H1 (cell line): Measurements from ENCODE around the gene TMEM147. TPM values are rescaled to one million over a fixed set of nuclear protein-coding genes. Genes with fewer than 3 reads are reported as not detected.

ENCODE experiments used
- CTCF ChIA-PET: fragments of 300-600 bp; sonication (Branson Sonifier 250); formaldehyde crosslinking; loops from one replicate; lab custom pipeline; 2021; ENCODE audit not compliant: partially characterized antibody; lab: Charles Lee
- POLR2A ChIA-PET: fragments of 300-600 bp; sonication (Branson Sonifier 250); formaldehyde crosslinking; loops from one replicate; lab custom pipeline; 2021; ENCODE audit warnings: inconsistent platforms; ENCODE audit not compliant: partially characterized antibody; lab: Charles Lee
- DNase-seq, 2 experiments: peaks; one replicate each; pipeline versions ENCODE4 v3.0.0 to v3.0.0-alpha.2; 2010 to 2022; ENCODE audit warnings: low spot score in 2 of 2, low read depth in 1 of 2, mixed read lengths in 1 of 2
- FAIRE-seq: peaks from 2 replicates; lab custom pipeline; 2011; peaks lifted over from hg19 to GRCh38; lab: Jason Lieb, UNC
- H2AFZ ChIP-seq: 2 replicates; pipeline ENCODE4 v1.8.1; 2012; ENCODE audit warnings: low read length, inconsistent platforms
- H2AK5ac ChIP-seq: 2 replicates; pipeline ENCODE4 v1.6.1; 2013; ENCODE audit warnings: low read depth, low read length
- H2BK120ac ChIP-seq: replicated peaks from 2 replicates; pipeline ENCODE3; 2013; ENCODE audit warnings: low read depth, low read length, inconsistent platforms
- H2BK12ac ChIP-seq: 2 replicates; pipeline ENCODE4 v1.6.1; 2013; ENCODE audit warnings: low read depth, low read length
- H2BK15ac ChIP-seq: 2 replicates; pipeline ENCODE4 v1.6.1; 2013; ENCODE audit warnings: low read length
- H2BK20ac ChIP-seq: 2 replicates; pipeline ENCODE4 v1.6.1; 2013; ENCODE audit warnings: low read length
- H2BK5ac ChIP-seq: 2 replicates; pipeline ENCODE4 v1.6.1; 2013; ENCODE audit warnings: low read depth, low read length
- H3K14ac ChIP-seq: 2 replicates; pipeline ENCODE4 v1.6.1; 2013; ENCODE audit warnings: inconsistent platforms; ENCODE audit not compliant: insufficient read length
- H3K18ac ChIP-seq: 2 replicates; pipeline ENCODE4 v1.6.1; 2013; ENCODE audit warnings: low read length; ENCODE audit errors: extremely low read depth
- H3K23ac ChIP-seq: 2 replicates; pipeline ENCODE4 v1.6.1; 2013; ENCODE audit warnings: inconsistent platforms; ENCODE audit not compliant: insufficient read length
- H3K23me2 ChIP-seq: 2 replicates; pipeline ENCODE4 v1.6.1; 2013; ENCODE audit warnings: low read depth, low read length
- H3K27ac ChIP-seq: 2 replicates; pipeline ENCODE4 v1.6.1; 2011; ENCODE audit warnings: low read depth, low read length, inconsistent platforms
- H3K27me3 ChIP-seq, 4 experiments: replicated peaks in 1 of 4; 1 replicate in 1 of 4; 2 replicates in 3 of 4; pipeline versions ENCODE4 v1.6.1 to v1.8.1; 2011 to 2013; ENCODE audit warnings: low read length in 3 of 4, mild to moderate bottlenecking in 3 of 4, inconsistent platforms in 2 of 4, mixed read lengths in 2 of 4, moderate library complexity in 1 of 4; ENCODE audit not compliant: control insufficient read depth in 3 of 4, insufficient read depth in 3 of 4; ENCODE audit errors: extremely low read depth in 1 of 4
- H3K36me3 ChIP-seq, 4 experiments: 2 replicates each; pipeline versions ENCODE4 v1.6.1 to v1.8.1; 2011 to 2013; ENCODE audit warnings: mild to moderate bottlenecking in 4 of 4, low read length in 3 of 4, moderate library complexity in 2 of 4, control low read depth in 1 of 4, inconsistent platforms in 1 of 4; ENCODE audit not compliant: insufficient read depth in 4 of 4, control insufficient read depth in 2 of 4
- H3K4ac ChIP-seq: replicated peaks from 2 replicates; pipeline ENCODE3; 2013; ENCODE audit warnings: low read length, low read depth, mixed read lengths, inconsistent platforms; ENCODE audit not compliant: insufficient read length
- H3K4me1 ChIP-seq, 4 experiments: replicated peaks in 1 of 4; 1 replicate in 1 of 4; 2 replicates in 3 of 4; pipeline versions ENCODE4 v1.6.1 to v1.8.1; 2011 to 2013; ENCODE audit warnings: low read length in 3 of 4, inconsistent platforms in 2 of 4, mixed read lengths in 1 of 4; ENCODE audit not compliant: insufficient read depth in 4 of 4, control insufficient read depth in 3 of 4
- H3K4me2 ChIP-seq, 2 experiments: 2 replicates each; pipeline versions ENCODE4 v1.6.1 to v1.8.1; 2011 to 2013; ENCODE audit warnings: low read depth in 2 of 2, low read length in 2 of 2, control low read depth in 1 of 2, inconsistent platforms in 1 of 2, mild to moderate bottlenecking in 1 of 2; ENCODE audit not compliant: insufficient read depth in 1 of 2
- H3K4me3 ChIP-seq, 4 experiments: fragments of 200-600, 300-600 bp in 1 of 4; sonication (generic), shearing (Covaris generic), sonication (Bioruptor Twin) in 1 of 4; 2 replicates each; pipeline versions ENCODE4 v1.5.1 to v1.8.1; 2011 to 2016; ENCODE audit warnings: low read length in 4 of 4, low read depth in 3 of 4, control low read depth in 2 of 4, inconsistent platforms in 2 of 4, mild to moderate bottlenecking in 2 of 4, mixed read lengths in 1 of 4, moderate library complexity in 1 of 4; ENCODE audit not compliant: insufficient read depth in 2 of 4; ENCODE audit errors: extremely low read depth in 1 of 4
- H3K56ac ChIP-seq: replicated peaks from 2 replicates; pipeline ENCODE3; 2013; ENCODE audit warnings: low read depth, mild to moderate bottlenecking, mixed read lengths, low read length, inconsistent platforms; ENCODE audit not compliant: insufficient read length
- H3K79me1 ChIP-seq: 2 replicates; pipeline ENCODE4 v1.6.1; 2013; ENCODE audit warnings: low read depth, low read length, control low read depth
- H3K79me2 ChIP-seq, 2 experiments: 2 replicates each; pipeline versions ENCODE4 v1.6.1 to v1.8.1; 2012 to 2013; ENCODE audit warnings: low read length in 2 of 2, mild to moderate bottlenecking in 2 of 2, inconsistent platforms in 1 of 2; ENCODE audit not compliant: insufficient read depth in 2 of 2, control insufficient read depth in 1 of 2
- H3K9ac ChIP-seq, 4 experiments: replicated peaks in 1 of 4; 1 replicate in 1 of 4; 2 replicates in 3 of 4; pipeline versions ENCODE4 v1.6.1 to v1.8.1; 2011 to 2013; ENCODE audit warnings: low read depth in 3 of 4, low read length in 3 of 4, control low read depth in 2 of 4, mild to moderate bottlenecking in 2 of 4, moderate library complexity in 2 of 4, inconsistent platforms in 1 of 4; ENCODE audit errors: extremely low read depth in 1 of 4
- H3K9me3 ChIP-seq, 2 experiments: 2 replicates each; pipeline versions ENCODE4 v1.6.1 to v1.8.1; 2012 to 2013; ENCODE audit warnings: mild to moderate bottlenecking in 2 of 2, moderate library complexity in 2 of 2, control low read depth in 1 of 2, inconsistent platforms in 1 of 2, low read depth in 1 of 2, low read length in 1 of 2, mixed read lengths in 1 of 2; ENCODE audit not compliant: insufficient read depth in 2 of 2
- H4K20me1 ChIP-seq, 2 experiments: replicated peaks in 1 of 2; 2 replicates each; pipeline versions ENCODE3 to v1.8.1; 2011 to 2013; ENCODE audit warnings: inconsistent platforms in 2 of 2, low read length in 2 of 2, mild to moderate bottlenecking in 1 of 2; ENCODE audit not compliant: insufficient read depth in 2 of 2, control insufficient read depth in 1 of 2
- H4K5ac ChIP-seq: 2 replicates; pipeline ENCODE4 v1.6.1; 2013; ENCODE audit warnings: low read length, low read depth, mixed read lengths, inconsistent platforms; ENCODE audit not compliant: insufficient read length
- H4K8ac ChIP-seq: 2 replicates; pipeline ENCODE4 v1.8.0; 2013; ENCODE audit warnings: mild to moderate bottlenecking, moderate library complexity, low read length, inconsistent platforms; ENCODE audit not compliant: insufficient read depth; ENCODE audit errors: extremely low read depth
- H4K91ac ChIP-seq: replicated peaks from 2 replicates; pipeline ENCODE3; 2013; ENCODE audit warnings: low read length, mixed read lengths, inconsistent platforms; ENCODE audit not compliant: insufficient read length
- JUN ChIP-seq: IDR thresholded peaks from 2 replicates; pipeline ENCODE4 v1.6.1; 2011; ENCODE audit warnings: low read depth, mild to moderate bottlenecking, improper control_type of control experiment, low read length
- KDM1A ChIP-seq: fragments of 200-600, 300-600 bp; sonication (generic); IDR thresholded peaks from 2 replicates; pipeline ENCODE4 v1.7.1; 2016; ENCODE audit warnings: mild to moderate bottlenecking, low read length, borderline replicate concordance
- WGBS, 2 experiments: shearing (Covaris generic) in 1 of 2; methylation state at CpG; one replicate each; pipeline versions ENCODE4 v1.1.6 to v1.1.7; 2013 to 2015; ENCODE audit warnings: low lambda C conversion rate in 2 of 2, mixed read lengths in 2 of 2, inconsistent platforms in 1 of 2, low coverage in 1 of 2, missing lambda C conversion rate in 1 of 2; ENCODE audit not compliant: insufficient replicate concordance in 2 of 2, insufficient coverage in 1 of 2, insufficient read length in 1 of 2; ENCODE audit errors: extremely low coverage in 1 of 2, missing lambda C conversion rate in 1 of 2; 5-methylcytosine and 5-hydroxymethylcytosine counted together
- polyA plus RNA-seq, 7 experiments: library from polyadenylated mRNA; depleted of rRNA in 3 of 7; stranded (reverse) in 5 of 7; unstranded in 2 of 7; fragments of >200 nt in 5 of 7; fragments of 200-250 nt in 2 of 7; gene quantifications; 1 replicate in 5 of 7; 2 replicates in 1 of 7; 4 replicates in 1 of 7; pipeline versions ENCODE4 v1.2.1 to v1.2.3, GENCODE V29; 2011 to 2013; ENCODE audit warnings: missing spikeins in 2 of 7, mixed read lengths in 2 of 7
- total RNA-seq: library from RNA; stranded (reverse); fragmentation: NEBNext Ultra II Directional; extraction: Animal tissue kit (Norgen Biotek cat#: 25700); gene quantifications from 2 replicates; pipeline ENCODE4 v1.2.1, GENCODE V29; 2021

The TMEM147 gene
- total and polyA plus RNA-seq, 2 of the 8 experiments (the other 6 are each of a cell fraction or from before 2014, with no cell fraction given) = 159 to 418 TPM

DNA sequence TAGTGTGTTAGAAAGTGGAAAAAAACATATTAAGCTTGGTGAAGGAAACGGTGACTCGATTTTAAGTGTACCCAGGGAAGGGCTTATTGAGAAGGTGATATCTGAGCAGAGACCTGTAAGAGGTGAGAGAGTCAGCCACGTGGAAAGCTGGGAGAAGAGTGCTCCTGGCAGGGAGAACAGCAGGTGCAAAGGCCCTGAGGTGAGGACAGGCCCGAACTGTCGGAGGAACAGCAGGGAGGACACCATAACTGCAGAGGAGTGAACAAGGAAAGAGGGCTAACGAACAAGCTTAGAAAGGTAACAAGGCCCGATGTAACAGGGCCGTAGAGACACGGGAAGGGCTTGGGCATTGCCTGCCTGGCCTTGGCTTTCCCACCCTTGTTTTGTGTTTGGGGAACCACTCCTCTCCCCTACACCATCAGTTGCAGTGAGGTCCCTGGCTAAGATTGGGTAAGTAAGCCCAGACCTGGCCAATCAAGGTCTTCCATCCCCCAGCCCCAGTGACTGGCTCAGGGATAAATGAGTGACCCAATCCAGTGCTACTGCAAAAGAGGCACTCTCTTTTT, 10.7 kb downstream of the TMEM147 start:
- FAIRE-seq = no peak
- WGBS, 2 experiments = 83 to 100% methylated on average over 1 to 9 of the region's 9 CpGs
- POLR2A ChIA-PET = interaction anchor here (0.7 to 3.2 kb wide), 9 partner anchors 8 to 89 kb away, joined by 3 to 8 read pairs (median 4); no protein-coding TSS in a partner anchor

More for the DNA sequence above, 10.7 kb downstream of the TMEM147 start:
- Histone ChIP-seq H2BK20ac (no peak overlapping the region; the same call in 1 of the 2 replicates), H3K27ac (no peak overlapping the region), H4K5ac (no peak overlapping the region), H3K56ac (no peak overlapping the region), H3K4me1 (peaks cover 0 to 6% (median 4%) of the 10 kb centered on the region in 4 experiments; a peak in 3 of 7 replicates), H3K9me3 (no peaks in the 10 kb centered on the region; a peak in 1 of 4 replicates), H3K23ac (no peak overlapping the region), H2BK12ac (peak overlapping the region; percentile 43; the same call in 1 of the 2 replicates), H3K18ac (no peak overlapping the region), H3K14ac (no peak overlapping the region), H3K4me3 (no peak overlapping the region), H4K91ac (no peak overlapping the region)
- CTCF ChIA-PET = interaction anchor here (0.6 to 7.7 kb wide), 39 partner anchors 8 to 259 kb away, joined by 3 to 90 read pairs (median 3); partner anchors contain the start of genes HAUS5 and PMIS2
- TF ChIP-seq KDM1A = peak; percentile 65; the same call in 1 of the 2 replicates
- no peak for TF ChIP-seq JUN
- TF ChIP-seq, all 59 proteins: peak for 1
- H2BK5ac ChIP-seq = no peak overlapping the region
- H3K23me2 ChIP-seq = peaks cover 4% of the 10 kb centered on the region; the same call in 1 of the 2 replicates
- H3K36me3 ChIP-seq = no peaks in the 10 kb centered on the region; a peak in 2 of 8 replicates
- no peak overlapping the region for H3K9ac ChIP-seq
- H3K4me2 ChIP-seq = no peak overlapping the region
- no peaks in the 10 kb centered on the region for H3K79me2 ChIP-seq
- H2AFZ ChIP-seq = no peak overlapping the region
- H2BK120ac ChIP-seq = no peak overlapping the region
- no peak overlapping the region for H2AK5ac ChIP-seq
- H3K4ac ChIP-seq = no peak overlapping the region
- no peak overlapping the region for H4K8ac ChIP-seq
- H2BK15ac ChIP-seq = no peak overlapping the region
- H3K79me1 ChIP-seq = no peaks in the 10 kb centered on the region
- peaks cover 5 to 8% of the 10 kb centered on the region in 2 experiments for H4K20me1 ChIP-seq
- DNase-seq = no peak
- H3K27me3 ChIP-seq = peaks cover 0 to 12% (median 10%) of the 10 kb centered on the region in 4 experiments; a peak in 5 of 7 replicates
